B cell (primary cell): ENCODE data around the gene KLRC2. TPM values are rescaled to one million over a fixed set of nuclear protein-coding genes. Genes with fewer than 3 reads are reported as not detected.

Experiments used
- ATAC-seq: fragments of 200-7000 bp; cut with Tn5 transposase; one replicate; pipeline ENCODE4 v1.10.0; 2021; ENCODE audit warnings: low read depth, mild to moderate bottlenecking, moderate number of reproducible peaks, moderate library complexity
- CTCF ChIA-PET: fragments of 350-600 bp; sonication (Branson Sonifier 250); formaldehyde crosslinking; loops from one replicate; lab custom pipeline; 2021; ENCODE audit warnings: antibody characterized with exemption, inconsistent platforms; lab: Charles Lee
- POLR2A ChIA-PET: fragments of 350-600 bp; sonication (Branson Sonifier 250); formaldehyde crosslinking; loops from one replicate; lab custom pipeline; 2021; ENCODE audit warnings: antibody characterized with exemption; lab: Charles Lee
- DNase-seq: peaks from one replicate; pipeline ENCODE4 v3.0.0; 2013
- H2AFZ ChIP-seq: 2 replicates; pipeline ENCODE4 v1.6.1; 2012; ENCODE audit warnings: mild to moderate bottlenecking, low read depth, low read length; ENCODE audit not compliant: insufficient read depth, poor library complexity, severe bottlenecking
- H3K27ac ChIP-seq, 2 donors: 1 replicate in 1 of 2; 2 replicates in 1 of 2; pipeline ENCODE4 v1.5.1; 2012 to 2013; ENCODE audit warnings: low read length in 2 of 2, mild to moderate bottlenecking in 2 of 2, moderate library complexity in 1 of 2
- H3K27me3 ChIP-seq, 4 experiments: fragments of 200-600 bp in 1 of 4; sonication (generic) in 1 of 4; replicated peaks in 1 of 4; 1 replicate in 2 of 4; 2 replicates in 2 of 4; pipeline versions ENCODE4 v1.6.1 to v1.7.0; 2013 to 2016; ENCODE audit warnings: low read length in 3 of 4, mild to moderate bottlenecking in 2 of 4, mixed read lengths in 1 of 4, moderate library complexity in 1 of 4; ENCODE audit not compliant: insufficient read depth in 4 of 4, control insufficient read depth in 3 of 4; ENCODE audit errors: control extremely low read depth in 1 of 4
- H3K36me3 ChIP-seq, 2 experiments: replicated peaks in 1 of 2; 1 replicate in 1 of 2; 2 replicates in 1 of 2; pipeline versions ENCODE4 v1.6.1 to v1.7.1; 2013; ENCODE audit warnings: low read length in 1 of 2; ENCODE audit not compliant: insufficient read depth in 2 of 2, control insufficient read depth in 1 of 2; ENCODE audit errors: control extremely low read depth in 1 of 2, extremely low read depth in 1 of 2
- H3K4me1 ChIP-seq, 2 donors: fragments of 200-600 bp in 1 of 2; sonication (generic) in 1 of 2; 1 replicate in 1 of 2; 2 replicates in 1 of 2; pipeline versions ENCODE4 v1.5.1 to v1.6.1; 2013 to 2017; ENCODE audit warnings: low read length in 2 of 2; ENCODE audit not compliant: control insufficient read depth in 2 of 2, insufficient read depth in 2 of 2
- H3K4me2 ChIP-seq: replicated peaks from 2 replicates; pipeline ENCODE3; 2012; ENCODE audit warnings: mild to moderate bottlenecking, low read depth, low read length; ENCODE audit not compliant: poor library complexity, severe bottlenecking
- H3K4me3 ChIP-seq, 5 experiments: fragments of 200-600 bp in 1 of 5; sonication (generic) in 1 of 5; 1 replicate in 3 of 5; 2 replicates in 2 of 5; pipeline versions ENCODE4 v1.5.1 to v1.7.0; 2011 to 2016; ENCODE audit warnings: low read length in 4 of 5, mild to moderate bottlenecking in 4 of 5, low read depth in 2 of 5, control low read depth in 1 of 5, moderate library complexity in 1 of 5; ENCODE audit not compliant: insufficient read depth in 1 of 5; ENCODE audit errors: control extremely low read depth in 1 of 5, extremely low read depth in 1 of 5
- H3K79me2 ChIP-seq: fragments of 200-600 bp; sonication (generic); one replicate; pipeline ENCODE4 v1.6.0; 2016; ENCODE audit warnings: low read length; ENCODE audit not compliant: control insufficient read depth, insufficient read depth
- H3K9ac ChIP-seq: fragments of 200-600 bp; sonication (generic); 2 replicates; pipeline ENCODE4 v1.6.1; 2017; ENCODE audit warnings: mild to moderate bottlenecking, low read length, moderate library complexity
- H3K9me3 ChIP-seq, 3 donors: one replicate each; pipeline versions ENCODE4 v1.6.1 to v1.7.1; 2013; ENCODE audit warnings: low read length in 2 of 3; ENCODE audit not compliant: control insufficient read depth in 2 of 3, insufficient read depth in 1 of 3; ENCODE audit errors: control extremely low read depth in 1 of 3
- H4K20me1 ChIP-seq: 2 replicates; pipeline ENCODE4 v1.6.0; 2012; ENCODE audit warnings: mild to moderate bottlenecking, low read length; ENCODE audit not compliant: insufficient read depth, control insufficient read depth, poor library complexity, severe bottlenecking
- H3K27ac Mint-ChIP-seq: one replicate; pipeline ENCODE4 v1.8.0; 2021; ENCODE audit warnings: mixed read lengths
- H3K27me3 Mint-ChIP-seq: one replicate; pipeline ENCODE4 v1.8.0; 2021; ENCODE audit warnings: mixed read lengths
- H3K4me1 Mint-ChIP-seq: one replicate; pipeline ENCODE4 v1.8.0; 2021; ENCODE audit warnings: mixed read lengths
- H3K4me3 Mint-ChIP-seq: one replicate; pipeline ENCODE4 v1.8.0; 2021; ENCODE audit warnings: mixed read lengths
- H3K9me3 Mint-ChIP-seq: one replicate; pipeline ENCODE4 v1.8.0; 2022; ENCODE audit warnings: mixed read lengths; ENCODE audit not compliant: insufficient read depth
- EZH2 ChIP-seq: IDR thresholded peaks from 2 replicates; pipeline ENCODE4 v1.6.1; 2012; ENCODE audit warnings: borderline replicate concordance, low read depth, mild to moderate bottlenecking, moderate library complexity, low read length; ENCODE audit not compliant: insufficient read depth, poor library complexity, severe bottlenecking
- WGBS: methylation state at CpG from one replicate; pipeline ENCODE4 v1.1.5; 2013; ENCODE audit warnings: missing lambda C conversion rate; ENCODE audit not compliant: insufficient coverage; 5-methylcytosine and 5-hydroxymethylcytosine counted together
- intact Hi-C: fragments of 100-400 bp; cut with micrococcal nuclease; formaldehyde crosslinking; loops from one replicate; pipeline ENCODE4 v1.10.0; 2022
- polyA plus RNA-seq: library from polyadenylated mRNA; depleted of rRNA; stranded (reverse); fragments of >200 nt; gene quantifications from 2 replicates; pipeline ENCODE4 v1.2.3, GENCODE V29; 2012
- total RNA-seq, 2 donors: library from RNA; stranded (reverse); fragments of 120-200 nt in 1 of 2; gene quantifications; 1 replicate in 1 of 2; 2 replicates in 1 of 2; pipeline versions ENCODE4 v1.2.3 to v1.2.4, GENCODE V29; 2013 to 2022
- TF ChIP-seq, protein P1 (sequence below): fragments of 200-600 bp; IDR thresholded peaks from one replicate; pipeline ENCODE4 v1.8.0; 2022; ENCODE audit warnings: antibody characterized with exemption, mild to moderate bottlenecking

Gene KLRC2
- total and polyA plus RNA-seq, 2 donors (not counting 1 experiment from before 2014, with no cell fraction given) = 0.21 to 0.59 TPM

DNA sequence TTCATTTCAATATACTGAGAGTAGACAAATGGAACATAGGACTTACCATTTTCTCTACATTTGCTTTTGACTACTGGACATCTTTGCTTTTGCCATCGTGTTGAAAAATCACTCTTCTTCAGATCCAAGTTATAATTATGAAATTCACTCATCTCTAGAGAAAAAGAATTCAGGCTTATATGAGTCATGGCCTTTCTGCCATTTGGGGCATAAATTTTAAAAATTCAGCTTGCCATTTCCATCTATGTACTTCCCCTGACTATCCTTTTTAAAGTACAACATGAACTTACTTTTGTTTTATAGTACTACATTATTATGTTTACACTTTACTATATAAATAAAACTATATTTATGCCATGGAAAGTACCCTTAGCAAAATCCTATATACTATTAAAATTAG is 49.0 kb downstream of the KLRC2 start:
- H2AFZ ChIP-seq = no peak overlapping the region
- no peak overlapping the region for H3K9ac ChIP-seq
- H3K27me3 ChIP-seq = no peaks in the 10 kb centered on the region
- H4K20me1 ChIP-seq = no peaks in the 10 kb centered on the region
- WGBS = no CpG with 5 or more reads among the region's 1 CpG
- no peak overlapping the region for H3K27ac ChIP-seq
- H3K4me2 ChIP-seq = no peak overlapping the region
- H3K79me2 ChIP-seq = peaks cover 60% of the 10 kb centered on the region
- no peaks in the 10 kb centered on the region for H3K36me3 ChIP-seq
- H3K4me3 ChIP-seq = no peak overlapping the region
- H3K27me3 Mint-ChIP-seq = peaks cover 13% of the 10 kb centered on the region
- no peaks in the 10 kb centered on the region for H3K9me3 ChIP-seq
- POLR2A ChIA-PET = no interaction called here
- no peak overlapping the region for H3K4me3 Mint-ChIP-seq
- H3K27ac Mint-ChIP-seq = no peak overlapping the region
- H3K9me3 Mint-ChIP-seq = no peaks in the 10 kb centered on the region
- ATAC-seq (no peak), DNase-seq (no peak)
- peaks cover 0 to 13% of the 10 kb centered on the region in 2 donors for H3K4me1 ChIP-seq
- CTCF ChIA-PET = no interaction called here
- H3K4me1 Mint-ChIP-seq = peaks cover 8% of the 10 kb centered on the region
- TF ChIP-seq EZH2 = no peak
- TF ChIP-seq, protein P1, sequence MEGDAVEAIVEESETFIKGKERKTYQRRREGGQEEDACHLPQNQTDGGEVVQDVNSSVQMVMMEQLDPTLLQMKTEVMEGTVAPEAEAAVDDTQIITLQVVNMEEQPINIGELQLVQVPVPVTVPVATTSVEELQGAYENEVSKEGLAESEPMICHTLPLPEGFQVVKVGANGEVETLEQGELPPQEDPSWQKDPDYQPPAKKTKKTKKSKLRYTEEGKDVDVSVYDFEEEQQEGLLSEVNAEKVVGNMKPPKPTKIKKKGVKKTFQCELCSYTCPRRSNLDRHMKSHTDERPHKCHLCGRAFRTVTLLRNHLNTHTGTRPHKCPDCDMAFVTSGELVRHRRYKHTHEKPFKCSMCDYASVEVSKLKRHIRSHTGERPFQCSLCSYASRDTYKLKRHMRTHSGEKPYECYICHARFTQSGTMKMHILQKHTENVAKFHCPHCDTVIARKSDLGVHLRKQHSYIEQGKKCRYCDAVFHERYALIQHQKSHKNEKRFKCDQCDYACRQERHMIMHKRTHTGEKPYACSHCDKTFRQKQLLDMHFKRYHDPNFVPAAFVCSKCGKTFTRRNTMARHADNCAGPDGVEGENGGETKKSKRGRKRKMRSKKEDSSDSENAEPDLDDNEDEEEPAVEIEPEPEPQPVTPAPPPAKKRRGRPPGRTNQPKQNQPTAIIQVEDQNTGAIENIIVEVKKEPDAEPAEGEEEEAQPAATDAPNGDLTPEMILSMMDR = no peak
- intact Hi-C loops = no loop called here

DNA sequence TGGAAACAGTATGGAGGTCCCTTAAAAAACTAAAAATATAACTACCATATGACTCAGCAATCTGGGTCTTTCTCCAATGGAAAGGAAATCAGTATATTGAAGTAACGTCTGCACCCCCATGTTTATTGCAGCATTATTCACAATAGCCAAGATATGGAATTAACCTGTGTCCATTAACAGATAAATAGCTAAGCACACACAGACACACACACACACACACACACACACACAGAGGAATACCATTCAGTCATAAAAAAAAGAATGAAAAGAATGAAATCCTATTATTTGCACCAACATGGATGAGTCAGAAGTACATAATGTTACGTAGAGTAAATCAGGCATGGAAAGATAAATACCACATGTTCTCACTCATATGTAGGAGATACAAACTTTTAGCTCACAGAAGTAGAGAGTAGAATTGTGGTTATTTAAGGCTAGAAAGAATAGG is 50.6 kb downstream of the KLRC2 start:
- intact Hi-C loops = no loop called here
- Histone ChIP-seq H4K20me1 (no peaks in the 10 kb centered on the region), H3K27me3 (no peaks in the 10 kb centered on the region), H3K9me3 (no peaks in the 10 kb centered on the region), H3K36me3 (no peaks in the 10 kb centered on the region), H3K4me2 (no peak overlapping the region), H2AFZ (no peak overlapping the region), H3K9ac (no peak overlapping the region), H3K4me1 (peaks cover 0 to 8% of the 10 kb centered on the region in 2 donors), H3K79me2 (peaks cover 70% of the 10 kb centered on the region), H3K27ac (no peak overlapping the region), H3K4me3 (no peak overlapping the region)
- DNase-seq (no peak), ATAC-seq (no peak)
- WGBS = no CpG with 5 or more reads among the region's 2 CpGs
- Mint-ChIP-seq H3K9me3 (no peaks in the 10 kb centered on the region), H3K4me3 (no peak overlapping the region), H3K27me3 (peaks cover 14% of the 10 kb centered on the region), H3K27ac (no peak overlapping the region), H3K4me1 (peaks cover 3% of the 10 kb centered on the region)
- POLR2A ChIA-PET = no interaction called here
- TF ChIP-seq, protein P1 = no peak
- no peak for TF ChIP-seq EZH2
- CTCF ChIA-PET = no interaction called here
